ENCODE measurements around the gene LY6G5B. TPM values are rescaled to one million over a fixed set of nuclear protein-coding genes. Genes with fewer than 3 reads are reported as not detected.
A peak's percentile ranks its signal among the peaks of the same experiment; 100 is the strongest.

Gene LY6G5B
- total RNA-seq, 1 experiment from 2014 or later, result 5.3 TPM

DNA sequence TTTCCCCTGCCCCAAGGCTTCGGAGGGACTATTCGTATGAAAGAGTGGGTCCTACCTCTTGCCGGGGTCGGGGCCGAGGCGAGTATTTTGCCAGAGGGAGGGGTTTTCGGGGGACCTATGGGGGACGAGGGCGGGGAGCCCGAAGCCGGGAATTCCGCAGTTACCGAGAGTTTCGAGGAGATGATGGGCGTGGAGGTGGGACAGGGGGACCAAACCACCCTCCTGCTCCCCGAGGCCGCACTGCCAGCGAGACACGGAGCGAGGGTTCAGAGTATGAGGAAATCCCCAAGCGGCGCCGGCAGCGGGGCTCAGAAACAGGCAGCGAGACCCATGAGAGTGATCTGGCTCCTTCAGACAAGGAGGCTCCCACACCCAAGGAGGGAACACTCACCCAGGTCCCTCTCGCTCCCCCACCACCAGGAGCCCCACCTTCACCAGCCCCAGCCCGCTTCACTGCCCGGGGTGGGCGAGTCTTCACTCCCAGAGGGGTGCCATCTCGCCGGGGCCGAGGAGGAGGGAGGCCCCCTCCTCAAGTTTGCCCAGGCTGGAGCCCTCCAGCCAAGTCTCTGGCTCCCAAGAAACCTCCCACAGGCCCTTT lies 38.0 kb upstream of the LY6G5B start:
- CTCF ChIA-PET, result no interaction called here
- H3K27me3 ChIP-seq (ENCODE audit: low read length), result no peaks in the 10 kb centered on the region
- DNase-seq, result no peak
- no peak overlapping the region for H3K9ac ChIP-seq (ENCODE audit: low read length)
- H3K4me3 ChIP-seq (ENCODE audit: low read length), result no peak overlapping the region
- H4K20me1 ChIP-seq (ENCODE audit: low read length), result peaks cover 3% of the 10 kb centered on the region; the same call in 1 of the 2 replicates
- no peak overlapping the region for H3K27ac ChIP-seq (ENCODE audit: low read length)
- TF ChIP-seq EZH2phosphoT487 (IDR thresholded peaks at IDR 0.05; ENCODE audit: borderline replicate concordance, low read length), result no peak
- TF ChIP-seq, protein P1, sequence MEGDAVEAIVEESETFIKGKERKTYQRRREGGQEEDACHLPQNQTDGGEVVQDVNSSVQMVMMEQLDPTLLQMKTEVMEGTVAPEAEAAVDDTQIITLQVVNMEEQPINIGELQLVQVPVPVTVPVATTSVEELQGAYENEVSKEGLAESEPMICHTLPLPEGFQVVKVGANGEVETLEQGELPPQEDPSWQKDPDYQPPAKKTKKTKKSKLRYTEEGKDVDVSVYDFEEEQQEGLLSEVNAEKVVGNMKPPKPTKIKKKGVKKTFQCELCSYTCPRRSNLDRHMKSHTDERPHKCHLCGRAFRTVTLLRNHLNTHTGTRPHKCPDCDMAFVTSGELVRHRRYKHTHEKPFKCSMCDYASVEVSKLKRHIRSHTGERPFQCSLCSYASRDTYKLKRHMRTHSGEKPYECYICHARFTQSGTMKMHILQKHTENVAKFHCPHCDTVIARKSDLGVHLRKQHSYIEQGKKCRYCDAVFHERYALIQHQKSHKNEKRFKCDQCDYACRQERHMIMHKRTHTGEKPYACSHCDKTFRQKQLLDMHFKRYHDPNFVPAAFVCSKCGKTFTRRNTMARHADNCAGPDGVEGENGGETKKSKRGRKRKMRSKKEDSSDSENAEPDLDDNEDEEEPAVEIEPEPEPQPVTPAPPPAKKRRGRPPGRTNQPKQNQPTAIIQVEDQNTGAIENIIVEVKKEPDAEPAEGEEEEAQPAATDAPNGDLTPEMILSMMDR (conservative IDR thresholded peaks at IDR 0.05; ENCODE audit: low read depth, low read length), result no peak
- H2AFZ ChIP-seq (ENCODE audit: low read length), result no peak overlapping the region
- H3K9me3 ChIP-seq (ENCODE audit: low read length), result no peaks in the 10 kb centered on the region
- ATAC-seq, result no peak
- no peaks in the 10 kb centered on the region for H3K4me1 ChIP-seq (ENCODE audit: insufficient read depth, low read length)
- H3K36me3 ChIP-seq (ENCODE audit: low read depth, low read length), result peaks cover 93% of the 10 kb centered on the region
- H3K9me2 ChIP-seq (replicated peaks; ENCODE audit: low read length), result no peaks in the 10 kb centered on the region
- H3K79me2 ChIP-seq (ENCODE audit: low read length), result no peaks in the 10 kb centered on the region; the same call in 1 of the 2 replicates
- no peak overlapping the region for H3K4me2 ChIP-seq (ENCODE audit: low read length)
- H3F3A ChIP-seq (ENCODE audit: low read length, unreplicated experiment), result no peaks in the 10 kb centered on the region
- intact Hi-C loops (cut with micrococcal nuclease), result no loop called here
- POLR2A ChIA-PET (ENCODE audit: unreplicated experiment), result no interaction called here
- BruUV-seq (replicated peaks), result no TSS peak

GRCh38 chr6:31632279-31632946 lies 37.4 kb upstream of the LY6G5B start:
- no peak overlapping the region for H3K4me2 ChIP-seq (ENCODE audit: low read length)
- CTCF ChIA-PET, result no interaction called here
- H3K4me1 ChIP-seq (ENCODE audit: insufficient read depth, low read length), result no peaks in the 10 kb centered on the region
- no peak overlapping the region for H3K4me3 ChIP-seq (ENCODE audit: low read length)
- no peaks in the 10 kb centered on the region for H3K27me3 ChIP-seq (ENCODE audit: low read length)
- DNase-seq (no peak), ATAC-seq (no peak)
- H4K20me1 ChIP-seq (ENCODE audit: low read length), result peaks cover 3% of the 10 kb centered on the region; the same call in 1 of the 2 replicates
- no peak overlapping the region for H3K9ac ChIP-seq (ENCODE audit: low read length)
- peaks cover 92% of the 10 kb centered on the region for H3K36me3 ChIP-seq (ENCODE audit: low read depth, low read length)
- no peaks in the 10 kb centered on the region; the same call in 1 of the 2 replicates for H3K79me2 ChIP-seq (ENCODE audit: low read length)
- no peak overlapping the region for H2AFZ ChIP-seq (ENCODE audit: low read length)
- POLR2A ChIA-PET (ENCODE audit: unreplicated experiment), result no interaction called here
- no peak overlapping the region for H3K27ac ChIP-seq (ENCODE audit: low read length)
- H3K9me2 ChIP-seq (replicated peaks; ENCODE audit: low read length), result no peaks in the 10 kb centered on the region
- no peaks in the 10 kb centered on the region for H3F3A ChIP-seq (ENCODE audit: low read length, unreplicated experiment)
- H3K9me3 ChIP-seq (ENCODE audit: low read length), result no peaks in the 10 kb centered on the region
- no peak for TF ChIP-seq EZH2phosphoT487 (IDR thresholded peaks at IDR 0.05; ENCODE audit: borderline replicate concordance, low read length)
- no peak for TF ChIP-seq EZH2 (IDR thresholded peaks at IDR 0.05; ENCODE audit: low read length, unreplicated experiment)
- TF ChIP-seq, protein P1 (conservative IDR thresholded peaks at IDR 0.05; ENCODE audit: low read depth, low read length), result no peak
- intact Hi-C loops (cut with micrococcal nuclease), result no loop called here
- BruUV-seq (replicated peaks), result TSS peak; percentile 6

- intact Hi-C loops (cut with micrococcal nuclease), result no loop called here
- BruUV-seq (replicated peaks), result no TSS peak
- no peaks in the 10 kb centered on the region for H3K9me2 ChIP-seq (replicated peaks; ENCODE audit: low read length)
- no peak for TF ChIP-seq EZH2phosphoT487 (IDR thresholded peaks at IDR 0.05; ENCODE audit: borderline replicate concordance, low read length)
- H3K4me3 ChIP-seq (ENCODE audit: low read length), result no peak overlapping the region
- H3K79me2 ChIP-seq (ENCODE audit: low read length), result no peaks in the 10 kb centered on the region
- no peak for DNase-seq
- ChIA-PET POLR2A (ENCODE audit: unreplicated experiment) (no interaction called here), CTCF (no interaction called here)
- no peaks in the 10 kb centered on the region for H3K4me1 ChIP-seq (ENCODE audit: insufficient read depth, low read length)
- peaks cover 6% of the 10 kb centered on the region for H3F3A ChIP-seq (ENCODE audit: low read length, unreplicated experiment)
- H3K36me3 ChIP-seq (ENCODE audit: low read depth, low read length), result peaks cover 90% of the 10 kb centered on the region
- no peak for ATAC-seq
- no peak overlapping the region for H3K4me2 ChIP-seq (ENCODE audit: low read length)
- H3K9me3 ChIP-seq (ENCODE audit: low read length), result no peaks in the 10 kb centered on the region
- H3K27ac ChIP-seq (ENCODE audit: low read length), result no peak overlapping the region
- no peaks in the 10 kb centered on the region for H3K27me3 ChIP-seq (ENCODE audit: low read length)
- H4K20me1 ChIP-seq (ENCODE audit: low read length), result peaks cover 3% of the 10 kb centered on the region; the same call in 1 of the 2 replicates
- H2AFZ ChIP-seq (ENCODE audit: low read length), result no peak overlapping the region
- no peak overlapping the region for H3K9ac ChIP-seq (ENCODE audit: low read length)
Observed at GRCh38 chr6:31633447-31633846, 36.3 kb upstream of the LY6G5B start.

Data from PC-3 (cell line).